Heart left ventricle (tissue), 13 donors: ENCODE measurements around the gene AQP6.

Experiments
- POLR2A ChIP-seq, 2 donors: fragments of 450-650 bp; IDR thresholded peaks; one replicate each; pipeline ENCODE4 v1.6.1; 2017; ENCODE audit warnings: antibody characterized with exemption in 2 of 2, mild to moderate bottlenecking in 2 of 2, moderate library complexity in 2 of 2
- TF ChIP-seq, protein P1 (sequence below), 12 donors: fragments of 200-600 bp; sonication (generic) in 4 of 12; IDR thresholded peaks; one replicate each; pipeline versions ENCODE4 v1.5.0 to v1.8.0; 2018 to 2022; ENCODE audit warnings: antibody characterized with exemption in 12 of 12, mild to moderate bottlenecking in 5 of 12
- donor health status: ischemic (EF 13 %, LVEDD 7.1; RV severe dilation, severe dysfunction).
- donor health status: DM: no; HTN: yes; CAD: no.
- donor health status: DM: no; HTN: no; CAD: no.
- donor health status: ischemic (EF 25% LVEDD 6.9; RV normal size, moderate dysfunction).
- donor health status: ischemic (EF 25% LVEDD 5.7; RV mildly dilated, moderate dysfunction).
- donor health status: ischemic (EF 35%, LVEDD 5.7; RV mildly dilated, moderate dysfunction).
- donor health status: nonischemic (EF 11% LVEDD 7.7; RV severe dilation, severe dysfunction).
- donor health status: DM: yes; HTN: yes; CAD: no.
- donor health status: PGD.
- donor health status: ischemic (EF 29% LVEDD 5.4; RV normal size, mild dysfunction).
- donor health status: nonischemic (EF 23%, LVEDD 6.1; RV moderate dilation, normal function).

DNA sequence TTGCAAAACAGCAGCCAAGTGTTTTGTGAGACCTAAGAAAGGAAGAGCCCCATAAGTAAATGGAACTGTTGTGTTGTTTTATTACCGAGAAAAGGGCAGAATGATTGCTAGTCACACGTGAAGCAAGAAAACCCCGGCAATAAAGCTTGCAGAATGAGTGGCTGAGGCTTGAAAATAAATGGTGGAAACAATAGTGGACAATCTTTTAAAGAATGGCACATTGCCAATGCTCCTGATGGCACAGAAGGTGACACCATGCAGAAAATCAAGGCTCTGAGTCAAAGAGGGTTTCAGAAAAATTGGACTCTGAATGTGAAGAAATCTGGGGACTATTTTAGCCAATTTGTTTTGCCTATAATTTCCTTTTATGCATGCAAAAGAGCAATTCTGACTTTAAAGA lies 26.2 kb upstream of the AQP6 start:
- TF ChIP-seq, protein P1, sequence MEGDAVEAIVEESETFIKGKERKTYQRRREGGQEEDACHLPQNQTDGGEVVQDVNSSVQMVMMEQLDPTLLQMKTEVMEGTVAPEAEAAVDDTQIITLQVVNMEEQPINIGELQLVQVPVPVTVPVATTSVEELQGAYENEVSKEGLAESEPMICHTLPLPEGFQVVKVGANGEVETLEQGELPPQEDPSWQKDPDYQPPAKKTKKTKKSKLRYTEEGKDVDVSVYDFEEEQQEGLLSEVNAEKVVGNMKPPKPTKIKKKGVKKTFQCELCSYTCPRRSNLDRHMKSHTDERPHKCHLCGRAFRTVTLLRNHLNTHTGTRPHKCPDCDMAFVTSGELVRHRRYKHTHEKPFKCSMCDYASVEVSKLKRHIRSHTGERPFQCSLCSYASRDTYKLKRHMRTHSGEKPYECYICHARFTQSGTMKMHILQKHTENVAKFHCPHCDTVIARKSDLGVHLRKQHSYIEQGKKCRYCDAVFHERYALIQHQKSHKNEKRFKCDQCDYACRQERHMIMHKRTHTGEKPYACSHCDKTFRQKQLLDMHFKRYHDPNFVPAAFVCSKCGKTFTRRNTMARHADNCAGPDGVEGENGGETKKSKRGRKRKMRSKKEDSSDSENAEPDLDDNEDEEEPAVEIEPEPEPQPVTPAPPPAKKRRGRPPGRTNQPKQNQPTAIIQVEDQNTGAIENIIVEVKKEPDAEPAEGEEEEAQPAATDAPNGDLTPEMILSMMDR (IDR thresholded peaks at IDR 0.05), result no peak
- TF ChIP-seq POLR2A (IDR thresholded peaks at IDR 0.05), result no peak
